ENCODE measurements around the gene SKIDA1. TPM values are rescaled to one million over a fixed set of nuclear protein-coding genes. Genes with fewer than 3 reads are reported as not detected.

SKIDA1 gene
- total and polyA plus RNA-seq, 5 experiments from 2014 or later = 0.08 TPM; not detected in 4

GRCh38 chr10:21475393-21475792, 50.1 kb downstream of the SKIDA1 start:
- peaks cover 0 to 9% (median 0%) of the 10 kb centered on the region in 9 donors for H3K9me3 Mint-ChIP-seq
- no peaks in the 10 kb centered on the region for H3K4me1 Mint-ChIP-seq
- H3K27me3 Mint-ChIP-seq = peaks cover 0 to 3% (median 3%) of the 10 kb centered on the region in 5 donors
- H3K27ac Mint-ChIP-seq = no peak overlapping the region
- DNase-seq (no peak), ATAC-seq (no peak)
- H3K36me3 Mint-ChIP-seq = peaks cover 0 to 5% (median 0%) of the 10 kb centered on the region in 3 donors
- POLR2A ChIA-PET = no interaction called here
- H3K4me3 Mint-ChIP-seq = no peak overlapping the region

GRCh38 chr10:21473541-21473940, 51.9 kb downstream of the SKIDA1 start:
- Mint-ChIP-seq H3K27ac (no peak overlapping the region), H3K4me3 (no peak overlapping the region), H3K4me1 (no peaks in the 10 kb centered on the region), H3K36me3 (no peaks in the 10 kb centered on the region), H3K27me3 (peaks cover 0 to 3% (median 0%) of the 10 kb centered on the region in 5 donors), H3K9me3 (no peaks in the 10 kb centered on the region)
- POLR2A ChIA-PET = no interaction called here
- DNase-seq = no peak
- ATAC-seq = no peak

GRCh38 chr10:21473135-21473534, 52.3 kb downstream of the SKIDA1 start:
- Mint-ChIP-seq H3K27me3 (peaks cover 0 to 3% (median 0%) of the 10 kb centered on the region in 5 donors), H3K4me1 (no peaks in the 10 kb centered on the region), H3K9me3 (no peaks in the 10 kb centered on the region), H3K4me3 (no peak overlapping the region), H3K27ac (no peak overlapping the region), H3K36me3 (no peaks in the 10 kb centered on the region)
- DNase-seq (no peak), ATAC-seq (no peak)
- POLR2A ChIA-PET = no interaction called here

- POLR2A ChIA-PET = no interaction called here
- no peaks in the 10 kb centered on the region for H3K36me3 Mint-ChIP-seq
- no peak overlapping the region for H3K4me3 Mint-ChIP-seq
- DNase-seq (no peak), ATAC-seq (no peak)
- peaks cover 2 to 9% (median 2%) of the 10 kb centered on the region in 5 donors for H3K27me3 Mint-ChIP-seq
- H3K4me1 Mint-ChIP-seq = no peaks in the 10 kb centered on the region
- H3K9me3 Mint-ChIP-seq = no peaks in the 10 kb centered on the region
- H3K27ac Mint-ChIP-seq = peak overlapping the region in 1 of 10 donors; percentile 32
Measured at GRCh38 chr10:21468086-21468485, 57.4 kb downstream of the SKIDA1 start.

- H3K9me3 Mint-ChIP-seq = no peaks in the 10 kb centered on the region
- no peak for ATAC-seq
- no peaks in the 10 kb centered on the region for H3K4me1 Mint-ChIP-seq
- H3K4me3 Mint-ChIP-seq = no peak overlapping the region
- POLR2A ChIA-PET = no interaction called here
- peak overlapping the region in 1 of 10 donors; percentile 32 for H3K27ac Mint-ChIP-seq
- no peaks in the 10 kb centered on the region for H3K36me3 Mint-ChIP-seq
- DNase-seq = no peak
- peaks cover 2 to 9% (median 4%) of the 10 kb centered on the region in 5 donors for H3K27me3 Mint-ChIP-seq
Measured at GRCh38 chr10:21467633-21468032, 57.8 kb downstream of the SKIDA1 start.

GRCh38 chr10:21464134-21464533, 61.3 kb downstream of the SKIDA1 start:
- peaks cover 0 to 2% (median 0%) of the 10 kb centered on the region in 9 donors for H3K9me3 Mint-ChIP-seq
- H3K4me3 Mint-ChIP-seq = no peak overlapping the region
- no peaks in the 10 kb centered on the region for H3K4me1 Mint-ChIP-seq
- H3K27ac Mint-ChIP-seq = no peak overlapping the region
- ATAC-seq (no peak), DNase-seq (no peak)
- POLR2A ChIA-PET = no interaction called here
- H3K36me3 Mint-ChIP-seq = no peaks in the 10 kb centered on the region
- peaks cover 2 to 11% (median 5%) of the 10 kb centered on the region in 5 donors for H3K27me3 Mint-ChIP-seq

Small RNAs within 50 kb of the gene (microRNA-seq; reads per million reads assigned to microRNA genes)
- not detected for gene MIR1915 (ENCODE audit: borderline microRNAs expressed)

Other genes with a start within 250 kb of the SKIDA1 start
- 10 to 100 TPM; 63.5 to 64.7 TPM for gene MLLT10, start 8.6 kb upstream of the SKIDA1 start, total RNA-seq
- gene MLLT10, start 8.6 kb upstream of the SKIDA1 start, polyA plus RNA-seq = 1 to 10 TPM; 3.5 to 4.6 (median 4.4) TPM

Data from naive thymus-derived CD8-positive, alpha-beta T cell (primary cell).